KBM-7 (cell line): ENCODE results near the gene PDK2.
"Not testable (repeated sequence)": the region's sequence is repeated elsewhere in the genome, so short reads cannot be mapped to it uniquely, and the experiment has no call there.

Source experiments
- DNase-seq: peaks from one replicate; pipeline ENCODE4 v3.0.0-alpha.2; 2015
- in situ Hi-C: fragments of 300-500 bp; cut with MboI; formaldehyde crosslinking; loops from 2 replicates; pipeline ENCODE4 v1.14.3; 2020; ENCODE audit warnings: low sequenced_read_pairs, low pct_unique_long_range_greater_than_20kb, mixed read lengths

Gene PDK2

GRCh38 chr17:50056961-50057330, 38.2 kb upstream of the PDK2 start:
- no peak for DNase-seq
- in situ Hi-C loops, result no loop called here

GRCh38 chr17:50057521-50057991, 37.6 kb upstream of the PDK2 start:
- in situ Hi-C loops, result no loop called here
- no peak for DNase-seq

- in situ Hi-C loops, result no loop called here
Measured at GRCh38 chr17:50058296-50058953, 36.7 kb upstream of the PDK2 start.

GRCh38 chr17:50059256-50059655, 35.9 kb upstream of the PDK2 start:
- no peak for DNase-seq
- in situ Hi-C loops, result no loop called here

More at GRCh38 chr17:50058296-50058953, 36.7 kb upstream of the PDK2 start:
- no peak for DNase-seq

GRCh38 chr17:50059759-50060273, 35.3 kb upstream of the PDK2 start:
- in situ Hi-C loops, result no loop called here
- no peak for DNase-seq

- in situ Hi-C loops, result no loop called here
- no peak for DNase-seq
Measured at GRCh38 chr17:50060951-50061712, 34.0 kb upstream of the PDK2 start.

- in situ Hi-C loops, DNase-seq: not testable (repeated sequence)
Measured at GRCh38 chr17:50061713-50062045, 33.5 kb upstream of the PDK2 start.

- DNase-seq, result no peak
- in situ Hi-C loops, result no loop called here
Measured at GRCh38 chr17:50062293-50063243, 32.6 kb upstream of the PDK2 start.

- DNase-seq, result no peak
- in situ Hi-C loops, result no loop called here
Measured at GRCh38 chr17:50063561-50064252, 31.4 kb upstream of the PDK2 start.

GRCh38 chr17:50064253-50065001, 30.7 kb upstream of the PDK2 start:
- no peak for DNase-seq
- in situ Hi-C loops, result no loop called here

- in situ Hi-C loops, result no loop called here
Measured at GRCh38 chr17:50065056-50065455, 30.1 kb upstream of the PDK2 start.

GRCh38 chr17:50066995-50067394, 28.2 kb upstream of the PDK2 start:
- DNase-seq, result no peak
- in situ Hi-C loops, result no loop called here

More at GRCh38 chr17:50065056-50065455, 30.1 kb upstream of the PDK2 start:
- DNase-seq, result no peak

GRCh38 chr17:50067996-50068395, 27.2 kb upstream of the PDK2 start:
- in situ Hi-C loops, result no loop called here
- DNase-seq, result no peak

GRCh38 chr17:50070908-50071680, 24.1 kb upstream of the PDK2 start:
- in situ Hi-C loops, result no loop called here

GRCh38 chr17:50071692-50072091, 23.5 kb upstream of the PDK2 start:
- no peak for DNase-seq
- in situ Hi-C loops, result no loop called here

More at GRCh38 chr17:50070908-50071680, 24.1 kb upstream of the PDK2 start:
- DNase-seq, result no peak

GRCh38 chr17:50072130-50072529, 23.0 kb upstream of the PDK2 start:
- in situ Hi-C loops, result no loop called here
- DNase-seq, result no peak

GRCh38 chr17:50072925-50073324, 22.2 kb upstream of the PDK2 start:
- in situ Hi-C loops, result no loop called here
- no peak for DNase-seq

- no peak for DNase-seq
- in situ Hi-C loops, result no loop called here
Measured at GRCh38 chr17:50074227-50074626, 20.9 kb upstream of the PDK2 start.
